ENCODE results near the gene TAMALIN. TPM values are rescaled to one million over a fixed set of nuclear protein-coding genes. Genes with fewer than 3 reads are reported as not detected.

The TAMALIN gene
- total and polyA plus RNA-seq, 8 donors = 30.6 to 63.7 (median 43.5) TPM

- DNase-seq (no peak), ATAC-seq (no peak)
- peaks cover 0 to 26% of the 10 kb centered on the region in 2 donors for H3K27me3 ChIP-seq
- H3K4me3 ChIP-seq = no peak overlapping the region
- no peak overlapping the region for H3K27ac ChIP-seq
- peaks cover 8 to 44% of the 10 kb centered on the region in 2 donors for H3K4me1 ChIP-seq
- peaks cover 0 to 54% of the 10 kb centered on the region in 2 donors for H3K36me3 ChIP-seq
- H3K9me3 ChIP-seq = no peaks in the 10 kb centered on the region
- TF ChIP-seq CTCF (IDR thresholded peaks at IDR 0.05) = no peak
- intact Hi-C loops (cut with DNase I) = no loop called here
Observed at GRCh38 chr12:52054231-52054832, 47.6 kb downstream of the TAMALIN start.

- no peak overlapping the region for H3K27ac ChIP-seq
- H3K9me3 ChIP-seq = no peaks in the 10 kb centered on the region
- peaks cover 0 to 57% of the 10 kb centered on the region in 2 donors for H3K36me3 ChIP-seq
- no peak for ATAC-seq
- DNase-seq = no peak
- no peak for TF ChIP-seq CTCF (IDR thresholded peaks at IDR 0.05)
- H3K27me3 ChIP-seq = peaks cover 0 to 19% of the 10 kb centered on the region in 2 donors
- intact Hi-C loops (cut with DNase I) = no loop called here
- H3K4me1 ChIP-seq = peaks cover 5 to 38% of the 10 kb centered on the region in 2 donors
- H3K4me3 ChIP-seq = no peak overlapping the region
Observed at GRCh38 chr12:52054833-52055730, 48.3 kb downstream of the TAMALIN start.

- intact Hi-C loops (cut with DNase I) = no loop called here
- Histone ChIP-seq H3K27me3 (peaks cover 0 to 9% of the 10 kb centered on the region in 2 donors), H3K4me1 (peaks cover 0 to 29% of the 10 kb centered on the region in 2 donors), H3K4me3 (no peak overlapping the region), H3K36me3 (peaks cover 0 to 57% of the 10 kb centered on the region in 2 donors), H3K9me3 (no peaks in the 10 kb centered on the region), H3K27ac (no peak overlapping the region)
- no peak for DNase-seq
- no peak for TF ChIP-seq CTCF (IDR thresholded peaks at IDR 0.05)
- ATAC-seq = no peak
Observed at GRCh38 chr12:52055731-52056711, 49.3 kb downstream of the TAMALIN start.

- no peak for TF ChIP-seq CTCF (IDR thresholded peaks at IDR 0.05)
- Histone ChIP-seq H3K9me3 (no peaks in the 10 kb centered on the region), H3K4me3 (no peak overlapping the region), H3K36me3 (peaks cover 0 to 57% of the 10 kb centered on the region in 2 donors), H3K27me3 (no peaks in the 10 kb centered on the region), H3K27ac (no peak overlapping the region), H3K4me1 (peaks cover 0 to 19% of the 10 kb centered on the region in 2 donors)
- intact Hi-C loops (cut with DNase I) = no loop called here
- ATAC-seq (no peak), DNase-seq (no peak)
Observed at GRCh38 chr12:52056801-52057637, 50.3 kb downstream of the TAMALIN start.

Data from left lung (tissue), 10 donors.